NCI-H226 (cell line): ENCODE data around the gene GNG8.
A peak's percentile ranks its signal among the peaks of the same experiment; 100 is the strongest.

Source experiments
- DNase-seq: peaks from one replicate; pipeline ENCODE4 v3.0.0-alpha.2; 2015

Gene GNG8

DNA sequence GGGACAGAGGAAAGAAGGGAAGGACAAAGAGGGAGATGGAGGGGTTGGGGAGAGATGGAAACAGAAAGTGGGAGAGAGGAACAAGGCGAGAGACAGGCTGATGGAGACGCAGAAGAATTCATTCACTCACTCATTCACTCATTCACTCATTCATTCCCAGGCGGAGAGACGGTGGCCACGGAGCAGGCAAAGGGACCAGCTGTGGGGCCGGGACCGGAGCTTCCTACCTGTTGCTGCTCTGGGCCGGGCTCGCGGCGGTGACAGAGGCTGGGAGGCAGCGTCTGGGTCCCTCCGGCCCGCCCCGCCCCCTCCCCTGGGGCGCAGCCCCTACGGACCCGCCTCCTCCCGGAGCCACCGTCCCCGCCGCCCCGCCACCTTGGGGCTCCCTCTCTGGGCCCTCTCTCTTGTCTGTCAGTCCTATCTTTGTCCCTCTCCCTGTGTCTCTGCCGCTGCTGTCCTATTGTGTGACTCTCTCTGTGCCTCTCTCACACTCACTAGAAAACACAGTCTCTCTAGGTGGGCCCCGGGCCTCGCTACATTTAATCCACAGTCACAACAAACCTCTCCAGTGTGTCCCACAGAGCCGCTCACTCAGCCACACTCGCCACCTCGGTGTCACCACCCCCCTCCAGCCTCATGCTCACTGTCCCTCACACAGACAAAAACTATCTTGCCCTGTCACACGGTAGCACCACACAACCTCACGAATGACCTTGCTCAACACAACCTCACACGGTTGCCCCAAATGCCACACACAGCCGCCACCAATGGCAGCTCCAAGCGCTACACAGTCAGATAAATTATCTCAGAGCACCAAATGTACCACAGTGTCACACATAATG lies at the start of gene GNG8:
TSS of gene GNG8 (minus strand) at position 283 of the 842 bp plus-strand sequence. CDS start 1,520 bp downstream, outside the sequence.
- no peak for DNase-seq

DNA sequence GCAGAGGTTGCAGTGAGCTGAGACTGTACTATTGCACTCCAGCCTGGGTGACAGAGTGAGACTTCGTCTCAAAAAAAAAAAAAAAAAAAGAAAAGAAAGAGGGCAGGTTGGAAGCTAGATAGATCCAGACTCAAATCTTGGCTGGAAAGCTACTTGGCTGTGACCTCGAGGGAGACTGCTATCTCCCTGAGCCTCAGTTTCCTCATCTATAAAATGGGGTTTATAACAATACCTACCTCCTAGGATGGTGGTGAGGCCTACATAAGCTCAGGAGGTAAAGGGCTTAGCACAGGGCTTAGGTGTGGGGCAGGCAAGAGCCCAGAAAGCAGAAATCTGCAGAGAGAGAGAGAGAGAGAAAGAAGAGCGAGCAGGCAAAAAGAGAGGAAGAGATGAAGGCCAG lies 49.2 kb upstream of the GNG8 start:
- no peak for DNase-seq

DNA sequence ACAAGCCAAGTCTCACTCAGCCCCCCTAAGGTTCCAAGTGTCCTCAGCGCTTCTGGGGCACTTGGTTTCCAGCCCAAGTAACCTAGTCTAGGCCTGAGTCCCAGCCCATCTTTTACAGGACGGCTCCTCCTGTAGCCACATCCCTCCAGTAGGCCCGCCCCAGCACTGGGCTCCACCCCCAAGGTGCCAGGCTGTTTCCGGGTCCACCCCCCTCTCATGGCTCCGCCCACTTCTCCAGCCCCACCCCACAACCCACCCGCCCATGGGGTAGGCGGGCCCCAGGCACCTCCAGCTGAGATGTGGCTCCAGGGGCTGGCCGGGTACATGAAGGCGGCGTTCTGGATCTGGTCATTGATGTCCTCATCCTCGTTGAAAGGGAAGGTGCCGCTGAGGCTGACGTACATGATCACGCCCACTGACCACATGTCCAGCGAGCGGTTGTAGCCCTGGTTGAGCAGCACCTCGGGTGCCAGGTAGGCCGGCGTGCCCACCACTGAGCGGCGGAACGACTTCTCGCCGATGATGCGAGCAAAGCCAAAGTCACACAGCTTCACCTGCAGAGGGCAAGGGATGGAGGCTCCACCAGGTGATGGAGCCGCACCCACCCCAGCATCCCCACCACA lies 42.2 kb upstream of the GNG8 start:
- no peak for DNase-seq

DNA sequence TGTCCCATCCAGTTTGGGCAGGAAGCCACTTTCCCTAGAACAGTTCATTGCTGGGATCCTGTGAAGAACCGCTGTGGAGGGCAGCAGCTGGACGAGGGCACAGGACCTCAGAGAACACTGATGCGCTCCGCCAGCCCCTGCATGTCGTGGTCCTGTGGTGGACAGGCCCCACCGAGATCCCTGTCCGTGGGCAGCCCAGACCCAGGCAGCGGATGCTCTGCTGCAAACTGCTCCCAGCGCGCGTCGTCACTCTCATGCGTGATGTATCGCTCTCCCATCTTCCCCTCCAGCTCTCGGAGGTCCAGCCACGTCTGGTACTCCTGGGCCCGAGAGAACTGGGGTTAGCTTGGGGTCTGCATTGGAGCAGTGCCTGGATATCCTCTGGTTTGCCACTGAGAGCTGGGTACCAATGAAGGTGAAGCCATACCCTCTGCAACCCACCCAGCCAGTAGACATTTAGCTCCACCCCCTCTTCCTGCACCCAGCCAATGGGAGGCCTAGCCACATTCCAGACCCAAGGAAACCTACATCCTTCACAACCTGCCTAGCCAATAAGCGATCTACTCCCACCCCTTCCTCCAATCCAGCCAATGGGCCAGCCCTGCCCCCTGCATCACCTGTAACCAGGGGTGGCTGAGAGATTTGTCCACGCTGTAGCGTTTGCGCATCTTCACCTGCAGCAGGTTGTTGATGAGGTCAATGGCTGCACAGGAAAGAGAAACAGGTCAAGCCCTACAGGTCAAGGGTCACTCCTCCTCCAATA lies 38.6 kb upstream of the GNG8 start:
- DNase-seq: peak; percentile 55

DNA sequence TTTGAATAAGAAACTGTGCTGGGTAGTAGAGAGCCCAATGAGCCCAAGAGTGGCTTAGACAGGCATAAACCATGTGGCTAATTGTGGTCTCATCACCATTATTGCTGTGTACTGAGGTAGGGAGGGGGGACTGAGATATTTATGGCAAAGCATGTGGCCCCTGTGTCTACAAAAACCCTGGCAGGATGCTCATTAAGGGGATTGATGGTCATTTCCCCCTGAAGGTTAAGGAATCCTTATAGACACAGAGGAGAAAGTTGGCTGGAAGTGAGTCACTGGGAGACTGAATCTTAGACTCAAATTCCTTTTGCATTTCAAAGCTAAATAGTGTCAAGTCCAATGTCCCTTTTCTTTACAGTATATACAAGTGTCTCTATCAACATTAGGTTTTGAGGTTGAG lies 34.8 kb upstream of the GNG8 start:
- DNase-seq: no peak

DNA sequence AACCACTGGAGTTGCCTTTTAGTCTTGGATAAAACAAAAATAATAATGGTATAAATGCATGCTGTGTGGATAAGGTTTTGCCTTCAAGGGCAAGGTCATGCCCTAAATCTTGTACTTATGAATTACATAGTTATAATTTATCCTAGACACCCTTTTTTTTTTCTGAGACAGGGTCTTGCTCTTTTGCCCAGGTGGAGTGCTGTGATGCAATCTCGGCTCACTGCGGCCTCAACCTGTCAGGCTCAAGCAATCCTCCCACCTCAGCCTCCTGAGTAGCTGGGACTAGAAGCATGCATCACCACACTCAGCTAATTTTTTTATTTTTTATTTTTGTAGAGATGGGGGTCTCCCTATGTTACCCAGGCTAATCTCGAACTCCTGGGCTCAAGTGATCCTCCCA lies 32.7 kb upstream of the GNG8 start:
- no peak for DNase-seq

DNA sequence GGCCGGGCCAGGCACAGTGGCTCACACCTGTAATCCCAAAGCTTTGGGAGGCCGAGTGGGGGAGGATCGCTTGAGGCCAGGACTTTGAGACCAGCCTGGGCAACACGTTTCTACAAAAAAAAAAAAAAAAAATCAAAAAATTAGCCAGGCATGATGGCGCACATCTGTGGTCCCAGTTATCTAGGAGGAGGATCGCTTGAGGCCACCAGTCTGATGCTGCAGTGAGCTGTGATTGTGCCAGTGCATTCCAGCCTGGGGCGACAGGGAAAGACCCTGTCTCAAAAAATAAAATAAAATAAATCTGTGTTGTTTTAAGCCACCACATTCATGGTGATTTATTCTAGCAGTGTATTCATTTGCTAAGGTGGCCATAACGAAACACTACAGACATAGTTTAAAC lies 29.1 kb upstream of the GNG8 start:
- DNase-seq: no peak

DNA sequence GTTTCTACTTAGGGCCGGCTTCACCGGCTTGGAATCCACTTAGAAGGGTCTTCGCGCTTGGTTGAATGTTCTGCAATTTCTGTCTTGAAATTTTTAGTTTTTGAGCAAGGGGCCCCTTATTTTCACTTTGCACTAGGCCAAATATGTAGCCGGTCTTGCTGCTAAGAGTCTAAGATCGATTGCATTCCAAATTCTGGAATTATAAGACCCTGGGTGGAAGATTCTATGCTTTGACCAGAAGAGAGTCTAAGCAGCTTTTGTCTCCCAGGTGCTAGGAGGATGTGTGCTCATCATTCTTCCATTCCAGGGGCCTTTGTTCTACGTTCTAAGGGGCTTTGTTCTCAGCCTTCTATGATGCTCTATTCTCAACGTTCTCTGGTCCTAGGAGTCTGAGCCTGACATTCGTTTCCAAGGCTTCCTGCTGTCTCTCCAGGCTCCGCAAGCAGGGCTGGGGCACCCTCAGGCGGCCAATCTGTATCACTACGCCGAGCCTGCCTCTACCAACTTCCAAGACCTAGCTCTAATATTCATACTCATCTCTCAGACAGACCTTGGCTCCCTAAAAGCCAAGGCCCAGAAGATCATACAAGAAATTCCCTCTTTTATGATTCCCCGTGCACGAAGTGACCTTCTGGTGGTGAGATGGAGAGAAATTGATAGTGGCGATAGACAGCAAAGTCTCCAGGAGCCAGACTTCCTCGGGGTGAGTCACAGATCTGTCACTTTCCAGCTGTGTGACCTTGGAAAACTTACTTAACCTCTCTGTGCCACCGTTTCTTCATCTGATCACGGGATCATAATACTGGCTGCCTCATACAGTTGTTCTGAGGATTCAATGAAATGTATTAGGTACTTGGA lies 26.0 kb upstream of the GNG8 start:
- peak; percentile 77 for DNase-seq

DNA sequence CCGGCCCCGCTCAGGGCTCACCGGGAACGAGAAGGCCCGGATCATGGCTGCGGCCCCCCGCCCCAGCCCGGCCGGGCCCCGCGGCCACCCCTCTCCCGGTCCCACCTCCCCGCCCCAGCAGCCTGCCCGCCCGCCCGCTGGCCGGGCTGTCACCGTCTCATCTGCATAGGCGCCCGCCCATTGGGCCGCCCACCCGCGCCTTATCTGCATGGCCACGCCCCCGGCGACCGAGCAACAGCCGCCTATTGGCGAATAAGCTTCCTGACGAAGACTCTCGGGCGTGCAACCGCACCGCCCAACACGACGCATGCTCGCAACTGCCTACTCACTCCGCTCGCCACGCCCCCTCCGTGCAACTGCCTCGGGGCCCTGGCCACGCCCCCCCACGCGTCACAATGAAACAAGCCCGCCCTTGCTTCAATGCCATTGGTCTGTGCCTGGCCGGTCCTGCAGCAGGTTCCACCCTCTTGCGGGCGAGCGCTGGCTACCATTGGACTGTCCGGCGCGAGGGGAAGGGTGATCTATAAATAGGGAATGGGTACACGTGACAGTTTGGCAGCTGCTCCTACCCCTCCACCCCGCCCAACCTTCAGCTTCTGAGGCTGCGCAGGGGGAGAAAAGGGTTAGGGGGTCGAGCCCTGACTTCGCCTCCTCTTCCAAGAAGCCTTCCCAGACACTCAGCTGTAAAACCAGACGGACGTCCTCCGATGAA lies 25.2 kb upstream of the GNG8 start, which contains the start of gene DACT3:
TSS of gene DACT3 (minus strand) at position 163 of the 712 bp plus-strand sequence. CDS start at position 45, 118 bp downstream.
- peak; percentile 98 for DNase-seq

DNA sequence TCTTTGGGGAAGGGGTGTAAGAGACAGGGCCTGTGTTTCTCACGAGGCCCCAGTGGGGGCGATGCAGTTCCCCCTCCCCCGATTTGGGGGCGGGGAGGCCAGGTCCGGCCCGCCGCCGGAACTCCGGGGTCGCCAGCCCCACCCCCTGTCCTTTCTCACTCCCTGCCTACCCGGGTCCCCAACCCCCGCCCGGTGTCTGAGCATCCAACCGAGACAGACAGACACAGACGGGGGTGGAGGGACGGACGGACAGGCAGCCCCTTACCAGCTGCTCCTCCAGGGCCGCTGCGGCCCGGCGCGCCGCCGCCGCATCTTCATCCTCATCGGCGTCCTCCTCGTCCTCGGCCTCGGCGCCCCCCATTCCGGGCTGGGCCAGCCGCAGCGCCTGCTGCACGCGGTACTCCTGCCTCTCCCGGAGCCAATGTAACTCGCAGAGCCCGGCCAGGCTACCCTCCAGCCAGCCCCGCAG lies 24.6 kb upstream of the GNG8 start:
- DNase-seq: no peak

DNA sequence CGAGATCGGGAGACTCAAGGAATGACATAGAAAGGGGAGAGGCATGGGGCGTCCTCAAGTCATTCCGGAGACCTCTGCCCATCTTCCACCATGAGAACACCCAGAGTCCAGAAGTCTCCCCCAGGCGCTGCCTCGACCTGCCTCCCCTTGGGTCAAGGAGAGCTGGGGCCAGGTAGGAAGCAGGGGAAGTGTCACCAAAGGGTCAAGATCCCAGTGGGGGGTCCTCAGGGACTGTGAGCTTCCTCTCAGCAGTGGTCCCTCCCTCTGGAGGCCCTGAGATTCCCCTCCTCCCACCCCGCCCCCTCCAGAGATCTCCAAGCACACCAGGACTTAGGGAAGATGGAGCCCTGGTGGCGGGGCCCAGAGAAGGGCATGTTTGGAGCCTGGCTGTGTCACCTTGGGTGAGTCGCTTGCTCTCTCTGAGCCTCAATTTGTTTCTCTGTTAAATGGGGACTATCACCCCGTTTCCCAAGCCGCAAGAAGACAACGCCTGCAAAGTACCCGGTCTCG lies 24.1 kb upstream of the GNG8 start:
- DNase-seq: no peak

DNA sequence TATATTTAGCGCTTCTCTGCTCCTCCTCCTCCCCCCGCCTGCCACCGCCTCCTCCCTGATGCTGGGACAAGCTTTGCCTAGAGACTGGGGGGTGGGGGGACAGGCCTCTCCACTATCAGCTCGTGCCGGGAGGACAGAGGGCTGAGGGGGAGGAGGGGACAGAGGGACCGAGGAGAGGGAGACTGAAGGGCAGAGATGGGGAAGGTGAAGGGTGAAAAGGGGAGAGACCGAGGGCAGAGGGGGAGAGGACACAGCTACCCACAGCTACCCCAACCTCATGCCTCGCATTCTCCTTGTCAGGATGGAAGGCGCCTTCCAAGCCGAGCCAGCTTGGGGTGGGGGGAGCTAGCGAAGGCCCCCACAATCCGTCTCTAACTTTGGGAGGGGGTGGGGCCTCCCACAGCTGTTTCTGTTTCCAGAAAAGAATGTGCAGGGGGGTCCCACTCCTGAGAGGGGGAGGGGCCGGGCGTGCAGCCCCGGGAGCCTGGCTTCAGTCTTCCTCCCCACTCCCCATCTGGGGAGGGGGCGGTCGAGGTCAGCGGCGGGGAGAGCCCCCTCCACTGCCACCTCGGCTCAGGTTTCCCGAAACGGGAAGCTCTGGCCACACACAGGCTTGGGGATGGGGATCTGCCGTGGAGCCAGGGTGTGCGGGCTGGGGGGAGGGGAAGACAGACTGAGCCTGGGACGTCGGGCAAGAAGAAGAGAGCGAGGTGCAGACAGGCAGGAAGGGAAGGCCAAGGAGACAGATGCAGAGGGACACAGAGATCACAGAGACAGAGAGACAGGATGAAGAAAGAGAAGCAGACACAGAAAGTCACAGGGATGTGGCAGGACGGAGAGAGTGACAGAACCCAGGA lies 23.4 kb upstream of the GNG8 start:
- DNase-seq: no peak

DNA sequence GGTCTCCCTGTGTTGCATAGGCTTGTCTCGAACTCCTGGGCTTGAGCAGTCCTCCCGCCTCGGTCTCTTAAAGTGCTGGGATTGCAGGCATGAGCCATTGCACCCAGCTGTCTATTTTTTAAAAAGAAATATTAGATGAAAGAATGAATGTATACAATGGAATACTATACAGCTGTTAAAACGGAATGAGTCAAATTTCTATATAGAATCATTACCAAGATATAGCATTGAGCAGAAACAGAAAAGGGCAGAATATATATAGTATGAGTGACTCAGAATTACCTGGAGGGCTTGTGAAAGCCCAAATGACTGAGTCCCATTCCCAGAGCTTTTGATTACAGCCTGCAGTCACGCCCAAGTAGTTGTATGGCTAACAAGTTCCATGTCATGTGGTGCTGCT lies 20.5 kb upstream of the GNG8 start:
- no peak for DNase-seq

DNA sequence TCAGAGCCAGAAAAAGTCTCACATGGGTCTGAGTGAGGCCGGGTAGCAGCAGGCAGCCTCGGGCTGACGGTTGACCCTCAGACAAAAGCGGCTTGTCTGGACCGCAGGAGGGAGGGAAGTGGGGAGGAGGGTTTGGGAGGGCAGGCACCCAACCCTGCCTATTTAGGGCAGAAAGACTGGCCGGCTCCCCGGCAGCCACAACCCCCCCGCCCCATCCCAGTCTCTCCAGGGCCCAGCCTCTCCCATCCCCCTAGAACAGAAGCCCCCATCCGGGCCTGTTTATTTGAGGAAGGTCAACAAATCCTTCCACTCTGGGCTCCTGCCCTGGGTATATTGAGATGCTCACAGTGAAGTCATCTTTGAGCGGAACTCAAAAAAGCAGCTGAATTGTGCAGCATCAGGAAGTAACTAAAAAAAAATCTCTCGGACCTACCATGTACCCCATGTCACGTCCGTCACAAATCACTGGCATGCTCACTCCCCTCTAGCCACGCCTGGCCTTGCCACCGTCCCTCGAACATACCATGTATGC lies 18.7 kb upstream of the GNG8 start:
- no peak for DNase-seq

DNA sequence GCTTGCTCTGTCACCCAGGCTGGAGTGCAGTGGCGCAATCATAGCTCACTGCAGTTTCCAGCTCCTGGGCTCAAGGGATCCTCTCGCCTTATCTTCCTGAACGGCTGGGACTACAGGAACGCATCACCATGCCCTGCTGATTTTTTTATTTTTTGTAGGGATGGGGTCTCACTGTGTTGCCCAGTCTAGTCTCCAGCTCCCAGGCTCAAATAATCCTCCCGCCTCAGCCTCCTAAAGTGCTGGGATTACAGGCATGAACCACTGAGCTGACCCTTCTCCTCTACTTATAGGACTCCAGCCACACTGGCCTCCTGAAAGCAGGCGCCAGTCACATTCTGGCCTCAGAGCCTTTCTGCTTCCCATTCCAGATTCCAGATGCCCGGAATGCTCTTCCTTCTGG lies 14.4 kb upstream of the GNG8 start:
- DNase-seq: no peak

DNA sequence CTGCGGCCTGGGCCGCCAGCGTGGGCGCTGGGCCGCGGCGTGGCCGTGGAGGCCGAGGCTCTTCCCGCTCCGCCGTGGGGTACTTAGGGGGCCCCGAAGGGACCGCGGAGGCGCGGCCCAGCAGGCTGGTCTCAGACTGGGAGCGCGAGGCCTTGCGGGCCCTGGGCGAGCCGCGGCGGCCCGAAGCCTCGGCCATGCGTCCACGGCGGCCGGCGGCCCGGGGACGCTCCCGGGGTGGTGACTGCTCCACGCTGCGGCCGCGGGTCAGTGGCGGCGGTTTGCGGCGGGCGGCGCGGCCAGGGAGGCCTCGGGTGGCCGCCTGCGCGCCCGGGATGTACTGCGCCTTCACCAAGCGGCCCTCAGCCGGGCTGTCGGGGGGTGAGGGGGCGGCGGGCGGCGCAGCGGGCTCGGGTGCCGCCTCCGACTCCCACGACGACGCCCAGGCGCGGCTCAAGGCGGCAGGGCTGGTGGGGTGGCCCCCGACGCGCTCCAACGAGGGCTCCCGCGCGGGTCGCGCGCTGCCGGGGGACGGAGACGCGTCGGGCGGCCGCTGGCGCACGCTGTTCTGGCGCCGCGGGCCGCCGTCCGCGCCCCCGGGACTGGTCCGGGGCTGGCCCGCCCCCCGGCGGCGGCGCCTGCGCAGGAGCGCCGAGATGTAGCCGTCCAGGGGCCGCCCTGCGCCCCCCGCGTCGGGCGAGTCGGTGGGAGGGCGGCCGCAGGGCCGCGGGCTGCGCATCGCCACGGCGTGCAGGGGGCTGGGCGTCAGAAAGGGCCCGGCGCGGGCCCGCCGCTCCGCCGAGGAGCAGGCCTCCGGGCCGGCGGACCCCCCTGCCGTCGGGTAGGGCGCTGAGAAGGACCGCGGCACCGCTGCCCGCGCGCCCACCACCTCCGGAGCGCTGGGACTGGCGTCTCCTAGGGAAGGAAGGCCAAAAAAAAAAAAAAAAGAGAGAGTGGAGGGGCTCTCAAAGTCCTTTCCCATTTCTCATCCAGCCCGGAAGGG lies 13.3 kb upstream of the GNG8 start:
- DNase-seq: no peak

DNA sequence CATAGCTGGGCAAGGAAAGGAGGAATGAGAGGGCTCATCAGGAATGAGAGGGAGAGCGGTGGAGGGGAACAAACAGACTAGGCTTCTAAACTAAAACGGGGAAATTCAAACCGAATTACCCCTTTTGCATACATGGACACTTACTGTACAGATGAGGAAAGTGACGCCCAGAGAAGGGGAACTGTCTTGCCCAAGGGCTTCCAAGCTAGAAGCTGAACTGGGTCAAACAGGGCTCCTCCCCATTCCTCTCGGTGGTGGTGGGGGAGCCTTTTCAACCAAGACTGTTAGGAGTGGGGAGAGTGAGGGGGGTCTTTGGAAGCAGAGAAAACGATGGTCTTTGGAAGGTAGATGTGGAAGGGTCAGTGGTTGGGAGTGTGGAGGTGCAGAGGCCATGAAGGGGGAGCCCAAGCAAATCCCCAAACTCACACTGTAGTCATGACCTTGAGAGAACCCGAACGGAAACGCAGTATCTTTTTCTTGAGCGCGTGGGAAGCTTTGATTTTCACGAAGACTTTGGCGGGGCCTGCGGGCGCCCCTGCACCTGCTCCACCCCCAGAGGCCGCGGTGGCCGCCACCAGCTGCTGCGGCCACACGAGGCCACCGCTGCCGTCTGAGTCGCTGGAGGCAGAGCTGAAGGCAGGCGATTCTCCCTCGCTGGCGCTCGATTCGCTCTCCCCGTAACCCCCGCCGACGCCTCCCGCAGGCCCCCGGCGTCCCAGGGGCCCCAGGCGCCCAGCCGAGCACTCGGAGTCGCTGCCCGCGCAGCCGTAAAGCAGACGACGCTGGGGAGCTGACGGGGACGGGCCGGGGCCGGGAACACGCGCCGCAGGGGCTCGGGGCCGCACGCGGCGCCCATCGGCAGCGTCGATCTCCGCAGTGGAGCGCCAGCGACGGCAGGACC lies 12.3 kb upstream of the GNG8 start:
- DNase-seq: no peak

DNA sequence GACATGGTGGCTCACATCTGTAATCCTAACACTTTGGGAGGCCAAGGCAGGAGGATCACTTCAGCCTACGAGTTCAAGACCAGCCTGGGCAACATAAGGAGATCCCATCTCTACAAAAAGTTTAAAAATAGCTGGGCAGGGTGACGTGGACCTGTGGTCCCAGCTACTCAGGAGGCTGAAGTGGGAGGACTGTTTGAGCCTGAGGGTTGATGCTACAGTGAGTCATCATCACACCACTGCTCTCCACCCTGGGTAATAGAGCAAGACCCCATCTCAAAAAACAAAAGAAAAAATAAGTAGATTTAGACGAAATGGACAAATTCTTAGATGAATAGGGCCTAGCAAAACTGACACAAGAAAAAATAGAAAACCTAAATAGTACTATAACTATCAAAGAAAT lies 10.4 kb upstream of the GNG8 start:
- DNase-seq: no peak
